ENCODE measurements around the gene PALMD.

The PALMD gene

DNA sequence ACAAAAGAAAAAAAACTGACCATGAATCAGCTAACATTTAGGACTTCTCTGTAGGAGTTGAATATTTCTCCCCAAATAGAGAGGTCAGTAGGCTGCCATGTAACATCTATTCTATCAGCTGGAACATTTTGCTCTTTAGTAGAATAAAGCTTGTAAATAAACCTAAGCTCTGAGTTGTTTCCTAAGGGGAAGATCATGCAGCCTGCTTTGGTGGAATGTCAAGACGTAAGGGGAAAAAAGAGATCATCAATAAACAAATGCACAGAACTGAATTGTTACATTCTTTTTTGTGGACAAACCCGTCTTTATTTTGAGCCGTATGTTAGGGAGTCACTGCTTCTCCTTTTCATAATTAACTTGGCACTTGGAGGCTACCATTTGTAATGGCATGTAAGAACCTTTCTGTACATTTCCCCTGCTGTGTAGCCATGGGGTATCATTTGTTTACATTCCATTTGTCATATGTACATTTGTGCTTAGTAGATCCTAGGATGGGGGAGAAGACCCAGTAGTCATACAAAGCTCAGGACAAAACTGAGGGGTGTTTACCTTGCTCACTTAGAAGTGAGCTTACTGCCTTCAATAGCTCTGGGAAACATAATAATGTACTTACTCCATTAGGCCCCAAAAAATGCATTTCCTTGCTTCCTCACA is 10.8 kb upstream of the PALMD start:
- no peak for DNase-seq

DNA sequence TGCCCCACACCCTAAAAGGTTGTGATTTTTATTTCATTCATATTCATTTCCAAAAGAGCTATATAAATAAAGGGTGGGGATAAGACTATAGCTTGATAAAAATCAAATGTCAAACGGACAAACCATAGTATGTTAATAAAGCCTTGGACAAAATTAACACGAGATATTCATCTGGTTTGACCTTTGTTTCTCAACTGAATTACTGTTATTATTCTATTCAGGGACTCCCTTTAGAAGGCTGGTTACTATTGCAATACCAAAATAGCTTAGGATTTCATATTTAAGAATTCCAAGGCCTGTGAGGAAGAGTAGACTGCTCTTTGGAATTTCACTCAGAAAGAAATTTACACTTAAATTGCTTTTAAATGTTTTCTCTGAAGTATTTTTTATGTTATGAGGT is 10.2 kb upstream of the PALMD start:
- no peak for DNase-seq

DNA sequence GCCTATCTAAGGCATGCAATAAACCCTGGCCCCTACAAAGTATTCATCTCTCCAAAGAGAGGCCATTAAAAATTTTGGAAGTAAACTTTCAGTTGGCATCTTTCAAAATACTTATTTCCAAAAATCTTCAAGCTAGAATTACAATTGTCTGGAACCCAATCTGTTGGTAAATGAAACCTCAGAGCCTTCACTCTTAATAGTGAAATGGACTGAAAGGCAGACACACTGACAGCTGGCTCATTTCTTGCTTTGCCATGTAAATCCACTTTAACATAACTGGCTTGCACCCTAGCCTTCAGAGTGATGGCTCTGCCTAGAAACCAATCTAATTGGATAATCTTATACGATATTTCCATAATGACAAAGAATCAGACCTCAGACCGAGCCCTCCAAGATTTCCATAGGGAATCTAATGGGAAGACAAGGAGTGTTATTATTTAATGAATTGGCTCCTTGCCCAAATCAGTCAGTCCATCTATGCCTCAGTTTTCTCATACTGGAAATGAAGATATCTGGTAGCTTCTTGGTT is 9.2 kb upstream of the PALMD start:
- DNase-seq = no peak

DNA sequence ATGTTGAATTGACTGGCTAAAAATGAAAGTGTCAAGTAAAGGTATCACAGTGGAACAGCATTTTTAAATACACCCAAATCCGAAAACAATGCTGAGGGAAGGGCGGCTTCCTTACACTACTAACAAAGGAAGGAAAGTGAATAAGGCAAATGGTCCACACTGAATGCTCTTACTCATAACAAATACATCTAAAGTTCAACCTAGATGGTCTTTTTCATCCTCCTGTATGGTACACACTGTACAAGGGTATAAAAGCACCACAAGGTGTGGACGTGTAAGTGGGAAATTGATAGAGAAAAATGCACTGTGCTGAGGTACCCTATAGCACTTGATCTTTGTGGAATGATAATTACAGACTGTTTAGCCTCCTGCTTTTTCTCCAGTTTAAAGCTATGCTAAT is 7.1 kb upstream of the PALMD start:
- DNase-seq = no peak

DNA sequence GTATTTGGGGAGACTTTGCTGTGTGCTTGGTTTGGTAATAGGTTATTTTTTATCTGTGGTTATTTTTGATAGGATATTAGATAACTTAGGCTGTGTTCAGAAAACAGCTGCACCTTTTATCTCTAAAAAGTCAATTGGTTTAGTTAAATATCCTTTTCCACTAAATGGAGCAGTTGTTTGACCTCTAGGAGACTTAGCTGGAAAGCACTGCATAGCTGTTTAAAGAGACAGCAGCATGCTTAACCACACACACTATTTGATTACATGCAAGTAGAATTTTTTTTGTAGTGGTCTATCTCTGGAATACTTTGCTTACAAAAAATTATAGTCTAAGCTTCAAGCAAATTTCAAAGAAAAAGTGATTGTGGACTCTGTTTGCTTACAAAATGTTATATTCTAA is 6.5 kb upstream of the PALMD start:
- DNase-seq = no peak

DNA sequence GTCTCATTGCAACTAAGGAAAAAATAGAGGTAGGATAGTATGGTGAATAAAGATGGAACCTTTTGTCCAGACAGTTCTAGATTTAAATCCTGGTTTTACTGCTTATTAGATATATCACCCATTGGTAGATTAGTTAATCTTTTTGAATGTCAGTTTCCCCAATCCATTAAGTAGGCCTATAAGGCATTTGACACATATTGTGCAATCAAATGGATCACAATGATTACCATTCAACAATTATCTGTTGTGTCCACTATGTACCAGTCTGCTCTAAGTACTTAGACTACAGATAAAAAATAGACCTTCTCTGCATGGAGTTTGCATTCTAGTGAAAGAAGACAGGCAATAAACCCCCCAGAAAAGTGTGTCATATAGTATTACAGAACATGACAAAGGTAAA is 6.0 kb upstream of the PALMD start:
- DNase-seq = no peak

DNA sequence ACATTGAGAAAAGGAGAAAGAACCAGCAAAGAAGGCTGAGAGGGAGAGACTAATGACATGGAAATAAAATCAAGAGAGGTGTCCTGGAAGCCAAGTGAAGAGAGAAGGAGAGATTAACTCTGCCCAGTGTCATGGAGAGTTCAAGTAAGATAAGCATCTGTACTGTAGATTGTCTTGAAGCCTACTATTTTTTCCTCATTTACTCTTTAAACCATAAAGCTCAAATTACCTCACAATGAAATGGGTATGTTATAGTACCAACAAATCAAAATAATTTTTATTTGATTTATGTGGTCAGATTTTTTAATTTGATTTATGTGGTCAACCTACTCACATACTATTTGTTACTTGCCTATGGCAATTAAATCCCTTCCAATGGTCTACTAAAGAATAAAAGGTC is 5.2 kb upstream of the PALMD start:
- DNase-seq = no peak

DNA sequence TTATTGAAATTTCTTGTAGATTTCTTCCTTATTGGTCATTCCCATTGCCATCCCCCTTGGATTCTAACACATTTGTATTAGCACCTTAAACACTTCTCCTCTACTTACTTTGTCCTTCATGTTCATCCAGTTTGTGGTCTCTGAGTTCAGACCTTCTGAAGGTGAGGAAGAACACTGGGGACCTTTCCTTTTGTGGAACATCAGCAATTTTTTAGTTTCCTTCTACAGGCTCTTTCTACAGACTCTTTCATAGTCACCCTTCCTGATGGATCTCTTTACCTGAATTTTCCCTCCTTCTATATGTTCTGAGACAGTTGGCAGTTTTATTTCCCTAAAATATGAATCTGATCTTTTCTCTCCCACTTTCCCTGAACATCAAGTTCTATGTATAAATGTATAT is 4.4 kb upstream of the PALMD start:
- DNase-seq = no peak

DNA sequence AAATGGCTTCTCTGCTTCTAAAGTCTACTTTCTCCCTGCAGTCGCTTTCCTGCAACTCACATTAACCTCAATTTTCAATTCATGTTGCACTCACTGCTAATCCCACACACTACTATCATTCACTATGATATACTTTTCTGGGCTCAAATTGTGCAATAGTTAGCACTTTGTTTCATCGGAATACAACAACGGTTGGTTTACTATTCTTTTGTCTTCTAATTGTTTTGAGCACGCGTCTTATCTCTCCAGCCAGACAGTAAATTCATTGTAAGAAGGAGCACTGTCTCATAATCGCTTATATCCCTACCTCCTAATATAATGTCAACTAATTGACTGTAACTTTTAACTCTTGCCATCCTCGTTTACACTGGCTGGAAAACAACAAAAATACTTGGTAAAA is 3.9 kb upstream of the PALMD start:
- DNase-seq = no peak

DNA sequence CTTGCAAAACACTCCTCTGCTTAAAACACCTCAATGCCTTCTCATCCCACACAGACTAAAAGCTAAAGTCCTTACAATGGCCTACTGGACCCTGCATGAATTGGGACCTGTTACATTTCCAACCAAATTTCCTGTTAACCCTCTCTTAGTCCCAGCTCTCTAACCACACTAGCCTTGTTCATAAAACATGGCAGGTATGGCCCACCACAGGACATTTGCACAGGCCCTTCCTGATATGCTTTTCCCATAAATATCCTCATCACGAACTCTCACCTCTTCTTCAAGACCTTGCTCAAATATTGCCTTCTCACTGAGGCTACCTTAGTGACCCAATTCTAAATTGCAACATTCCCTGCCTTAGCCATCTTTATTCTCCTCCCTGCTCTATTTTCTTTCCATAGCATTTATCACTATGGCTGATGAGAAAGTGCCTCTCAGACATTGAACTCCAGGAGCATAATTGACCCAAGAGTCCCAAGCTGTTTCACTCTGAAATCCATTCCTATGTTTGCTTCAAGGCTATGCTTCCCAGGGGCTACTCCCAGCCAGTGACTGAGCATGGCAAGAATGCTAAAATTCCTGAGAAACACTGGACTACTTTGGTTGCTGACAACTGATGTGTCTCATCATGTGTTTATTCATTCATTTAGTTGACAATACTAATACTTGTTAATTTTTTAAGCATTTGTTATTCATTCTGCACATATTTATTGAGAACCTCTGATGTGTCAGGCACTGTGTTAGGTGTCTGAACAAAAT is 2.7 kb upstream of the PALMD start:
- DNase-seq = no peak

DNA sequence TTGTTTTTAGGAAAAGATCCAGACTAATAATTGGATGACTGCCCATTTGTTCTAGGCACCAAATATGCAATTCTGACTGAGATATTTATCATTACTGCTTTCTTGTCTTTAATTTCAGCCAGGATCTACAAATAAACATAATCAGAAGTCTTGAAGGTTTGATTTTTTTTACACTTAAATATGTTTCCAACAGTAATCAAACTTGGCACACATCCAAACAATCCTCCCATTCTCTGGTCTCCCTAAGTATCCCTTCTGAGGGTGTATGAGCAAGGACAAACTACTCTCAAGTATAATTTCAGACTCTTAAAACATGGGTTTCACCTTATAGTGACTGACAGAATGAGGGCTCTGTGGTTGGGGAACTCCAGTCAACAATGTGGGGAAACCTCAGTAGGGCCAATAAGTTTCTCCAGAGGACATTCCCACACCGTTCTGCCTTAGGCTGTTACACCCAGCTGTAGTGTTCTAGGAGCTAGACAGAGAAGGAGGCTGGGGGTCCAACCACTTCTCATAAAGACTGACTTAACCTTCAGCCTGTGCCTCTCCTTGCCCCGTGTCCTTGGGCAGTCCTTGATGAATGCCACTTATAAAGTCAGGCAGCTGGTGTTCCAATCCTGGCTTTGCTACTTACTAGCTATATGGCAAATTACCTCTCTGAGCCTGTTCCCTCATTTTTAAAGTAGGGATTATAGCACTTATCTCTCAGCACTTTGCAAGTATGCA is 1.5 kb upstream of the PALMD start:
- DNase-seq = no peak

DNA sequence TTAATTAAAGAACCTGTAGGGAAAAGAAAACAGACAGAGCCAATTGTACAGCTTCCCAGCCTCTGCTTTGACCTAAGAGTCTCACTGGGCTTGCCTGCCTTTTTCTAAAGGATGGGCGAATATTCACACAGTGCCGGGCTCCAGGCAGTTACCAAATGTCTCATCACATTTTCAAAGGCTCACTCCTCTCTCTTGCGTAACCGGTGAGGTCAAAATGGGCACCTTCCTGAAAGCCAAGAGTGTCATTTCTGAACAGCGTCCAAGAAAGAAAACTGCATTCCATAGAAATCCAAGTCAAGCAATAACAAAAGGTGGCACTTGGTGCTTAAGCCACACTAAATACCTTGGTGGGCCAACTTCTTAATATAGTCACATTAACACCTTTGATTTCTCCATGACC is 710 bp upstream of the PALMD start:
- no peak for DNase-seq

DNA sequence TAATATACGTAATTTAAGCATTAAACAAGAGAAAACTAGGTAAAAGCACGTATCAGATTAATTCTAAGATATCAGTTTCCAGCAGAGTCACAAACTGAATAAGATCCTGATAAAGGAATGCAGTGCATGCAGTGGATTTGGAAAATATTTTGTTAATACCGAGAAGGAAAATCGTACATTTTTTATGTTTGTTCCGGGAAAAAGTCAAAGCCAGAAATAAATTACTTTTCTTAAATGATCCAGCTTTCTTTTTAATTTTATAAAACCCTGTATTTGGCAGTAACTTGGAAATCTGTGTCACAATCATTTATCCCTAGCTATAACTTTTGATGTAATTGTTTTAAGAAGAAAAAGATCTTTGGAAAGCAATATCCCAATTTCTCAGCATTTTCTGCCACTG is 955 bp downstream of the PALMD start:
- no peak for DNase-seq

DNA sequence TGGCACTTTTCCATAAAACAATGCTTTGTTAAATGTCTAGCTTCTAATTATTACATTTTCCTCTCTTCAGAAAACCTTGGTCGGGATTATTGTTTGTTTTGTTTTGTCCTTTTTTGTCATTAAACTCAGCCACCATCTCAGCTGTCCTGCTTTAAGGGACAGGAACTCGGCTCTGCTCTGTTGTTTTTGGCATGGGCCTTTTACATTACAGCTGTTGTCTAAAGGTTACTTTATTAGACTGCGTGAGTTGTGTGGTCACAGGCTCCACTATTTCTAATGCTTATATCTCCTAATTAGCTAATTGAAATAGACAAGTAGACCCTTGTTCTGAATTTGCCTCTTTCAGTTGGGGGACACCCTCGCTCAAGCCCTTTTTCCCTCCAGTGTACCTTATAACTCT is 1.6 kb downstream of the PALMD start:
- DNase-seq = no peak

DNA sequence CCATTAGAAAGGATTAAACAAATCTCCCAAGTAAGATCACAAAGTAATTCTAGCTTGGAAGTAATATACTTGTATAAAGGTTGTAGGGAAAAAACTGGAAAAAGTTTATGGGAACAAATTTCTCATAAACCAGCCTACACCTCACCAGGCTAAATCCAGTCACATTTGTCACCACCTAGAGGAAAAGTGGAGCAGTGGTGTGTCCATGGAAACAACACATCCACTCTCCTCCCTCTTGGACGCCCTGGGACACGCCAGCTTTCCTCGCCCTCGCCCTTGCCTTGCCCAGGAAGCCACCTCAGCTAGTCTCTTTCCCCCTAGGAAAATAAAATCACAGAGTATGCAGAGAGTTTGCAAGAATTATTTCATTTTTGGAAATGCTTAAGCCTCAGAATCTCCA is 2.2 kb downstream of the PALMD start:
- no peak for DNase-seq

DNA sequence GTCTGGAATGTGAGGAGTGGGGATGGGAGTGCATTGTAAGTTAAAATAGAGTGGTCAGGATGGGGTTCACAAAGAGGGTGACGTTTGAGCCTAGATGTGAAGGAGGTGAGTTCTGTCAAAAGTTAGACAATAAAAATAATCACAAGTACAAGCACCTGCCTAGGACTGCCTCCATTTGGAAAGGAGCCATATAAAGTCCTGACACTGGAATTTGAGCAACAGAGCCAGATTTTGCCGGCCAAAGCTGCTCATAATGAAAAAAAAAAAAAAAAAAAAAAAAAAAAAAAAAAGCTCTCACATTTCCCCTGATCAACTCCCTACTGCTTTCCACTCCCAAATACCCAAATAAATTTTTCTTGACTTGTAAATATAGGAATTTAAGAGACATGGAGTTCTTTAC is 4.1 kb downstream of the PALMD start:
- no peak for DNase-seq

DNA sequence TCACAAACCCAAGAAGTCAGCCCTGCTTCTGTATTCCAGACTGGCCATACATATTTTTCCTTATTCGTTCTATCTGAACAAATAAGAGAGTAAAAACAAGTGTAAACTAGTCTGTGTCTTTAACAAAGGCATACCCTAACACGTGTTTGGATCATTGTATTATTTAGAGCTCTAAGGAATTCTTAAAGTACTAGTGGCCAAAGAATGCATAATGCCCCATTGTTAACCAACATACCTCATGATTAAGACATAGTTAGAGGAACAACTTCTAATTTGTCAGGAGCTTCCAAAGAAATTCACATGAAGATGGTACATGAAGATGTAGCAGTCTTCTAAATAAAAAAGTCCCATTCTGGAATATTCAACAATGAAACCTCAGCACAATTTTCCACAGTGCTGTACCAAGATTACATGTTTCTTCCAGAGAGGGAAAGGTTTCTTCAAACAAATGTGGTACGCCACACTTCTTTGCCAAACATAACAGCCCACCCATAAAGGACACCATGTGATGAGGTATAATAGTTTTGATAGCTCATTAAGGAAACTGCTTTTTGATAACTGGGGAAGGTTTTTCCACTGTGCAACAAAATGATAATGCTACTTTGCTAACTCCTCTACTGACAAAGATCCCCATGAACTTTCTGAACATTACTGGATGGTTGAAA is 5.0 kb downstream of the PALMD start:
- no peak for DNase-seq

DNA sequence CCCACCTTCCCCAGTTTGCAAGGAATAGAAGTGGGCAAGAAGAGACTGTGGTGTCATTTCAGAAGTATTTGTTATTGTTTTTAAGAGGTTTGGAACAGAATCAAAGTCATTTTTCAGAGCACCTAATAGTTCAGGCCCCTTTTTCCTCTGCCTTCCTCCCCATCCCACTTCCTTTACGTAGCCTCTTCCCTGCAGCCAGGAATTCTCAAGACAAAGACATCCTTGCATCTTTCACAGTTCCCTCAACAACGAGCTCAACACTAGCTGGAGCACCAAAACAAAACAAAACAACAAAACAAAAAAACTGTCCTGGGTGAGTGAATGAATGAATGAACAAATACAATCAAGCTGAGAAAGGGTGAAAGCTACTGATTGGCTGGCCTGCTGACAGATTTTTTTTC is 7.0 kb downstream of the PALMD start:
- DNase-seq = no peak

DNA sequence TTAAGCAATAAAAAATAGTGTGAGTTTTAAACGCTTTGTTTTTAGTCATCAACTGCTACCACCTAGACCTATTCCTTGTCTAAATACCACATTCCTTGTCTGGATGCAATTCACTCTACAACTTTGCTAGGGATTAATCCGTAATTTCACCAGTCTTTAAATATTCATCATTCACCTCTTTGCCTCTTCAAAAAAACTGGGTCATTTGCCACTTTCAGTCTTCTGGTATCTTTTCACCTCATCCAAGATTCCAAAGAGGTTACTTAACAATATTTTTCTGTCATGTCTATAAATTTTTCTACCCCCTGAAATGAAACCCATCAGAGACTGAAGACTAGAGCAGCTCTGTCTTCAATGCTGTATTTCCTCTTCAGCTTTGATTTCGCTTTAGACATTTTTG is 9.5 kb downstream of the PALMD start:
- DNase-seq = no peak

DNA sequence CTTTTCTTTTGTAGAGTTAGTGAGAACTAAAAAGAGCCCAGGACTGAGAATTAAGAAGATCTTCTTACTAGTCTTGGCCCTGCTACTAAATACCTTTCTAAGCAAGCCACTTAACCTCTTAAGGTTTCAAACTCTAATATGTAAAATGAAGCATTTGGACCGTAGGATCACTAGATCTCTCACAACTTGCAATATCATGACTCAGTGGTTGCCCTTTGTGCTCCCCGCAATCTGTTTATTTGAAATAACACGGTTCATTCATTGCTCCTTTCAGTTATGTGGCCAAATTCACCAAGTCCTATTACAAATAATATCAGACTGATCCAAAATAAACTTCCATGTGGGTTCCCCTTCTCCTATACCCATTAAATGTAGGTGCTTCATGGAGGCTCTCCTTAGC is 10.8 kb downstream of the PALMD start:
- no peak for DNase-seq

DNA sequence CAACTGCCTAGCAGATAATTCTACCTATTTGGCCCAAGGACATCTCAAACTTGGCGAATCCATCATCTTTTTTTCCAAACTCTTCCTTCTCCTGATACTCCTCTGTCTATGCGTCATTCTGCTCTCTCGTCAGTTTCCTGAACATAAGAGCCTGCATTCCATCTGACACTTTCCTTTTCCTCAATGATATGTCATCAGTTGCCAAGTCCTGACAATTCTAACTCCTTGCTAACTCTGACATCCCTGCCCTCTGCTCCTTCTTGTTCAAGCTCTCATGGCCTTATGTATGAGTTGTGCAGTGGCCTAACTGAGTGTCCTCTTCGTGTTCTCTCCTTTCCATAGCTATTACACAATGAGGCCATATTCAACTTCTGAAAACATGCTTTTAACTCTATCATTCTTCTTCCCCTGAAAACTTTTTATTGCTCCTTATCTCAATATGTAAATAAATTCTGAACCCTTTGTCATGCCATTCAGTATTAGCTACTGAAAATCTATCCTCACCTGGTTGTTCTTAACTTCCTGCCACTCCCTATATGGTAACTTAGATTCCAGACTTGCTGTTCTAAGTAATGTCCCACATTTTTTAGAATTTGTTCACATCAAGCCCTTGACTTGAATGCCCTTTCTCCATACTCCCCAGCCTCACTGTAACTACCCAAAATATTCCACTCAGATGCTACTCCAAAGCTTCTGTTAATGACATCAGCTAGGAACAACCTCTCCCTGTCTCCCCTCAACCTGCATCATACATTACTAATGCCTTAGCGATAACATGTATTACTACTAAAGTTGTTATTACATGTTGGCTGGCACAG is 11.5 kb downstream of the PALMD start:
- no peak for DNase-seq

DNA sequence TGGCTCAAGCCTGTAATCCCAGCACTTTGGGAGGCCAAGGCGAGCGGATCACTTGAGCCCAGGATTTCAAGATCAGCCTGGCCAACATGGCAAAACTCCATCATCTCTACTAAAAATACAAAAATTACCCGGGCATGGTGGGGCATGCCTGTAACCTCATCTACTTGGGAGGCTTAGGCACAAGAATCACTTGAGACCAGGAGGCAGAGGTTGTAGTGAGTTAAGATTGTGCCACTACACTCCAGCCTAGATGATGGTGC is 12.0 kb downstream of the PALMD start:
- DNase-seq = no peak

DNA sequence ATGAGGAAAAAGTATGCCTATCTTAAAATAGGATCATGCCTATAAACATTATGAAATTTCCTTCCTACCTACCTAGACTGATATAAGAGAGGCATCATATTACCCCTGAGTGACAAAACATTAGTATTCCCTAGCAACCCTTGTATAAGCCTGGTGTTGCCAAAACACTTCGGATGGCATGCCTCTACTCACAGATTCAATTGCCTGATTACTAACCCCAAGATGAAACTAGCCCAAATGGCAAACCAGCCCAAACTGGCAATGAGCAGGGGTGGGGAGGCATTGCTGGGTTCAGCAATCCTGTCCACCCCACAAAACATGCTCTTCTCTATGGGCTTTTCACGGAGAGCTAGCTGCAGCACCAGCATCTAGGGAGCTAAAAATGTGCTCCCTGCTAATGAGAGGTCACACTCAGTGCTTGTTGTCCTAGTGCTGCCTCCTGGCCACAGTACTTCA is 13.9 kb downstream of the PALMD start:
- DNase-seq = no peak
